ENCODE results near the gene TOGARAM1. TPM values are rescaled to one million over a fixed set of nuclear protein-coding genes. Genes with fewer than 3 reads are reported as not detected.

Gene TOGARAM1
- total RNA-seq, 1 experiment from 2014 or later: 5.9 TPM

- Mint-ChIP-seq H3K9me3 (ENCODE audit: unreplicated experiment) (no peaks in the 10 kb centered on the region), H3K4me1 (ENCODE audit: low read depth, unreplicated experiment) (no peaks in the 10 kb centered on the region), H3K4me3 (ENCODE audit: unreplicated experiment) (no peak overlapping the region), H3K27me3 (ENCODE audit: insufficient read depth, unreplicated experiment) (no peaks in the 10 kb centered on the region), H3K27ac (ENCODE audit: unreplicated experiment) (no peak overlapping the region), H3K36me3 (ENCODE audit: insufficient read depth, unreplicated experiment) (peaks cover 6% of the 10 kb centered on the region)
- H3K9me3 ChIP-seq: no peaks in the 10 kb centered on the region
- CTCF ChIA-PET: no interaction called here
- no peaks in the 10 kb centered on the region for H3K27me3 ChIP-seq (replicated peaks; ENCODE audit: control insufficient read depth, insufficient read depth, low read length)
- no peak for DNase-seq
- BruUV-seq (replicated peaks): no TSS peak
- POLR2A ChIA-PET: no interaction called here
- no peaks in the 10 kb centered on the region for H3K4me1 ChIP-seq
- intact Hi-C loops (cut with micrococcal nuclease; ENCODE audit: unreplicated experiment): no loop called here
- H3K4me3 ChIP-seq (ENCODE audit: low read depth, low read length): no peak overlapping the region
- no peak for TF ChIP-seq CTCF (IDR thresholded peaks at IDR 0.05; ENCODE audit: insufficient read depth in 1 of 2, low read depth in 1 of 2, low read length in 1 of 2, severe bottlenecking in 1 of 2, unreplicated experiment in 1 of 2)
- no peaks in the 10 kb centered on the region for H3K36me3 ChIP-seq (ENCODE audit: control insufficient read depth, insufficient read depth, low read length)
Measured at GRCh38 chr14:45048385-45048784, 86.4 kb downstream of the TOGARAM1 start.

GRCh38 chr14:45051180-45051579 is 89.2 kb downstream of the TOGARAM1 start:
- Mint-ChIP-seq H3K9me3 (ENCODE audit: unreplicated experiment) (no peaks in the 10 kb centered on the region), H3K4me1 (ENCODE audit: low read depth, unreplicated experiment) (no peaks in the 10 kb centered on the region), H3K27ac (ENCODE audit: unreplicated experiment) (no peak overlapping the region), H3K27me3 (ENCODE audit: insufficient read depth, unreplicated experiment) (no peaks in the 10 kb centered on the region), H3K36me3 (ENCODE audit: insufficient read depth, unreplicated experiment) (peaks cover 6% of the 10 kb centered on the region), H3K4me3 (ENCODE audit: unreplicated experiment) (no peak overlapping the region)
- Histone ChIP-seq H3K4me1 (no peaks in the 10 kb centered on the region), H3K36me3 (ENCODE audit: control insufficient read depth, insufficient read depth, low read length) (no peaks in the 10 kb centered on the region), H3K9me3 (no peaks in the 10 kb centered on the region), H3K27me3 (replicated peaks; ENCODE audit: control insufficient read depth, insufficient read depth, low read length) (no peaks in the 10 kb centered on the region), H3K4me3 (ENCODE audit: low read depth, low read length) (no peak overlapping the region)
- no peak for DNase-seq
- intact Hi-C loops (cut with micrococcal nuclease; ENCODE audit: unreplicated experiment): no loop called here
- POLR2A ChIA-PET: no interaction called here
- BruUV-seq (replicated peaks): no TSS peak
- CTCF ChIA-PET: no interaction called here
- TF ChIP-seq CTCF (IDR thresholded peaks at IDR 0.05; ENCODE audit: insufficient read depth in 1 of 2, low read depth in 1 of 2, low read length in 1 of 2, severe bottlenecking in 1 of 2, unreplicated experiment in 1 of 2): no peak

GRCh38 chr14:45051896-45052295 is 89.9 kb downstream of the TOGARAM1 start:
- H3K27me3 ChIP-seq (replicated peaks; ENCODE audit: control insufficient read depth, insufficient read depth, low read length): no peaks in the 10 kb centered on the region
- CTCF ChIA-PET: no interaction called here
- peaks cover 1% of the 10 kb centered on the region for H3K36me3 Mint-ChIP-seq (ENCODE audit: insufficient read depth, unreplicated experiment)

More at GRCh38 chr14:45051896-45052295, 89.9 kb downstream of the TOGARAM1 start:
- H3K4me3 ChIP-seq (ENCODE audit: low read depth, low read length): no peak overlapping the region
- no peak for DNase-seq
- H3K36me3 ChIP-seq (ENCODE audit: control insufficient read depth, insufficient read depth, low read length): no peaks in the 10 kb centered on the region
- intact Hi-C loops (cut with micrococcal nuclease; ENCODE audit: unreplicated experiment): no loop called here
- Mint-ChIP-seq H3K9me3 (ENCODE audit: unreplicated experiment) (no peaks in the 10 kb centered on the region), H3K4me3 (ENCODE audit: unreplicated experiment) (no peak overlapping the region), H3K27me3 (ENCODE audit: insufficient read depth, unreplicated experiment) (no peaks in the 10 kb centered on the region), H3K4me1 (ENCODE audit: low read depth, unreplicated experiment) (no peaks in the 10 kb centered on the region), H3K27ac (ENCODE audit: unreplicated experiment) (no peak overlapping the region)
- H3K9me3 ChIP-seq: no peaks in the 10 kb centered on the region
- no peak for TF ChIP-seq CTCF (IDR thresholded peaks at IDR 0.05; ENCODE audit: insufficient read depth in 1 of 2, low read depth in 1 of 2, low read length in 1 of 2, severe bottlenecking in 1 of 2, unreplicated experiment in 1 of 2)
- BruUV-seq (replicated peaks): no TSS peak
- POLR2A ChIA-PET: no interaction called here
- H3K4me1 ChIP-seq: no peaks in the 10 kb centered on the region

Measured in Caco-2 (cell line).